HCT116 (cell line): ENCODE results near the gene HLA-DMA. TPM values are rescaled to one million over a fixed set of nuclear protein-coding genes. Genes with fewer than 3 reads are reported as not detected.

ENCODE experiments used
- ATAC-seq: fragments of 200-7000 bp; cut with Tn5 transposase; 2 replicates; pipeline ENCODE4 v1.9.1; 2020; ENCODE audit warnings: mild to moderate bottlenecking, moderate library complexity
- BruUV-seq: library from RNA; stranded (reverse); fragments of 400-500 nt; replicated peaks from 2 replicates; lab custom pipeline; 2021; lab: Mats Ljungman, UMichigan
- CTCF ChIA-PET: fragments of 300-600 bp; sonication (Branson Sonifier 250); formaldehyde crosslinking; loops from one replicate; lab custom pipeline; 2021; ENCODE audit warnings: antibody characterized with exemption; lab: Charles Lee
- POLR2A ChIA-PET: fragments of 300-600, 350-600 bp; sonication (Branson Sonifier 250); formaldehyde crosslinking; loops from one replicate; lab custom pipeline; 2021; ENCODE audit warnings: antibody characterized with exemption; lab: Charles Lee
- RAD21 ChIA-PET, 2 experiments: fragments of 300-600 bp; sonication (Branson Sonifier 250); formaldehyde crosslinking; loops; one replicate each; lab custom pipeline; 2023; ENCODE audit warnings: low total read pairs in 2 of 2; ENCODE audit not compliant: uncharacterized antibody in 2 of 2, unreplicated experiment in 2 of 2, low non-redundant PET in 1 of 2; lab: Charles Lee
- DNase-seq: peaks from one replicate; pipeline ENCODE4 v3.0.0-alpha.2; 2010; ENCODE audit warnings: low read depth, low spot score
- H2AFZ ChIP-seq: fragments of 200-600 bp; shearing (Covaris generic), sonication (generic); 2 replicates; pipeline ENCODE4 v1.6.1; 2017; ENCODE audit warnings: low read depth, mixed run types, mixed read lengths, antibody characterized with exemption, low read length; ENCODE audit not compliant: poor library complexity, severe bottlenecking
- H3K27ac ChIP-seq: 2 replicates; pipeline ENCODE4 v1.5.1; 2012; ENCODE audit warnings: low read depth, low read length
- H3K27me3 ChIP-seq: fragments of 200-600 bp; sonication (generic); 2 replicates; pipeline ENCODE4 v1.6.1; 2016; ENCODE audit warnings: mixed run types, low read length, mixed read lengths; ENCODE audit not compliant: insufficient read depth
- H3K36me3 ChIP-seq, 2 experiments: fragments of 200-500 bp in 1 of 2; fragments of 200-600 bp in 1 of 2; sonication (Bioruptor generic) in 1 of 2; sonication (generic) in 1 of 2; 2 replicates each; pipeline versions ENCODE4 v1.5.1 to v1.6.1; 2014 to 2016; ENCODE audit warnings: low read length in 2 of 2, inconsistent platforms in 1 of 2, mixed read lengths in 1 of 2, mixed run types in 1 of 2; ENCODE audit not compliant: insufficient read depth in 2 of 2, control insufficient read depth in 1 of 2
- H3K4me1 ChIP-seq, 2 experiments: fragments of 200-600 bp in 1 of 2; sonication (generic) in 1 of 2; 2 replicates each; pipeline versions ENCODE4 v1.5.1 to v1.6.1; 2012 to 2017; ENCODE audit warnings: low read length in 2 of 2, inconsistent platforms in 1 of 2, mild to moderate bottlenecking in 1 of 2, mixed read lengths in 1 of 2, mixed run types in 1 of 2, moderate library complexity in 1 of 2; ENCODE audit not compliant: insufficient read depth in 2 of 2, control insufficient read depth in 1 of 2
- H3K4me2 ChIP-seq: fragments of 200-600 bp; sonication (generic); 2 replicates; pipeline ENCODE4 v1.6.1; 2017; ENCODE audit warnings: mixed run types, low read length, mixed read lengths
- H3K4me3 ChIP-seq, 2 experiments: fragments of 200-600 bp in 1 of 2; sonication (generic) in 1 of 2; replicated peaks in 1 of 2; 2 replicates each; pipeline ENCODE4 v1.5.1; 2011 to 2016; ENCODE audit warnings: low read length in 2 of 2, control low read depth in 1 of 2, low read depth in 1 of 2, mild to moderate bottlenecking in 1 of 2, mixed read lengths in 1 of 2, mixed run types in 1 of 2
- H3K79me2 ChIP-seq: fragments of 200-600 bp; sonication (generic); 2 replicates; pipeline ENCODE4 v1.6.1; 2017; ENCODE audit warnings: mild to moderate bottlenecking, mixed run types, low read length, moderate library complexity, mixed read lengths; ENCODE audit not compliant: insufficient read depth
- H3K9ac ChIP-seq: fragments of 200-600 bp; sonication (generic); 2 replicates; pipeline ENCODE4 v1.6.1; 2016; ENCODE audit warnings: low read length, mixed read lengths
- H3K9me2 ChIP-seq: fragments of 200-600 bp; sonication (generic), shearing (Covaris generic); 2 replicates; pipeline ENCODE4 v1.6.1; 2017; ENCODE audit warnings: mixed run types, mild to moderate bottlenecking, moderate library complexity; ENCODE audit not compliant: insufficient read depth
- H3K9me3 ChIP-seq, 2 experiments: fragments of 200-500 bp in 1 of 2; fragments of 200-600 bp in 1 of 2; sonication (Bioruptor generic) in 1 of 2; sonication (generic) in 1 of 2; 2 replicates each; pipeline ENCODE4 v1.6.1; 2014 to 2017; ENCODE audit warnings: low read length in 2 of 2, mixed read lengths in 2 of 2, inconsistent platforms in 1 of 2, low read depth in 1 of 2, mild to moderate bottlenecking in 1 of 2, mixed run types in 1 of 2, moderate library complexity in 1 of 2; ENCODE audit not compliant: control insufficient read depth in 1 of 2, insufficient read depth in 1 of 2
- H4K20me1 ChIP-seq: fragments of 200-600 bp; sonication (generic), shearing (Covaris generic); 2 replicates; pipeline ENCODE4 v1.6.1; 2017; ENCODE audit warnings: mixed run types, mild to moderate bottlenecking, moderate library complexity; ENCODE audit not compliant: insufficient read depth
- EZH2 ChIP-seq: fragments of 200-600 bp; sonication (generic); IDR thresholded peaks from 2 replicates; pipeline ENCODE4 v1.6.1; 2017; ENCODE audit warnings: antibody characterized with exemption, mixed run types
- FOSL1 ChIP-seq: IDR thresholded peaks from 2 replicates; pipeline ENCODE4 v1.6.1; 2012; ENCODE audit warnings: low read depth
- RAD21 ChIP-seq: IDR thresholded peaks from 2 replicates; pipeline ENCODE4 v1.6.1; 2012; ENCODE audit warnings: low read depth, mild to moderate bottlenecking
- TCF7L2 ChIP-seq: IDR thresholded peaks from 2 replicates; pipeline ENCODE4 v1.7.0; 2011; ENCODE audit warnings: borderline replicate concordance, inconsistent platforms; ENCODE audit not compliant: insufficient read depth, insufficient read length; ENCODE audit errors: extremely low read depth
- ZFX ChIP-seq: fragments of 450-650 bp; IDR thresholded peaks from 2 replicates; pipeline ENCODE4 v1.6.1; 2017
- intact Hi-C: fragments of 100-400 bp; cut with micrococcal nuclease; formaldehyde crosslinking; loops from 2 replicates; pipeline ENCODE4 v1.10.0; 2022
- total RNA-seq: library from RNA; stranded (reverse); gene quantifications from one replicate; pipeline ENCODE4 v1.2.1, GENCODE V29; 2021; ENCODE audit not compliant: unreplicated experiment
- TF ChIP-seq, protein P1 (sequence below), 3 experiments: fragments of 200-600 bp in 1 of 3; sonication (generic) in 1 of 3; IDR thresholded peaks in 2 of 3; conservative IDR thresholded peaks in 1 of 3; 2 replicates each; pipeline ENCODE4 v1.5.1; 2012 to 2017; ENCODE audit warnings: low read depth in 2 of 3, low read length in 2 of 3, antibody characterized with exemption in 1 of 3, borderline replicate concordance in 1 of 3, control low read depth in 1 of 3, mild to moderate bottlenecking in 1 of 3, mixed read lengths in 1 of 3, mixed run types in 1 of 3, moderate library complexity in 1 of 3; ENCODE audit not compliant: insufficient read depth in 1 of 3

Gene HLA-DMA
- total RNA-seq, 1 experiment from 2014 or later = 12.1 TPM

GRCh38 chr6:32954986-32955802 lies 2.3 kb upstream of the HLA-DMA start:
- H3K9me2 ChIP-seq = no peaks in the 10 kb centered on the region
- ChIA-PET POLR2A (interaction anchor here (0.7 to 8.1 kb wide), 3 partner anchors 14 to 32 kb away, joined by 3 to 143 read pairs (median 3); partner anchors contain the start of gene BRD2), RAD21 (no interaction called here)
- H3K79me2 ChIP-seq = 0 out of 2 replicates have a peak, but pooled peaks cover 7% of the 10 kb centered on the region
- H4K20me1 ChIP-seq = no peaks in the 10 kb centered on the region
- intact Hi-C loops = no loop called here
- no peaks in the 10 kb centered on the region for H3K9me3 ChIP-seq
- H3K9ac ChIP-seq = no peak overlapping the region
- DNase-seq = no peak
- TF ChIP-seq, protein P1, sequence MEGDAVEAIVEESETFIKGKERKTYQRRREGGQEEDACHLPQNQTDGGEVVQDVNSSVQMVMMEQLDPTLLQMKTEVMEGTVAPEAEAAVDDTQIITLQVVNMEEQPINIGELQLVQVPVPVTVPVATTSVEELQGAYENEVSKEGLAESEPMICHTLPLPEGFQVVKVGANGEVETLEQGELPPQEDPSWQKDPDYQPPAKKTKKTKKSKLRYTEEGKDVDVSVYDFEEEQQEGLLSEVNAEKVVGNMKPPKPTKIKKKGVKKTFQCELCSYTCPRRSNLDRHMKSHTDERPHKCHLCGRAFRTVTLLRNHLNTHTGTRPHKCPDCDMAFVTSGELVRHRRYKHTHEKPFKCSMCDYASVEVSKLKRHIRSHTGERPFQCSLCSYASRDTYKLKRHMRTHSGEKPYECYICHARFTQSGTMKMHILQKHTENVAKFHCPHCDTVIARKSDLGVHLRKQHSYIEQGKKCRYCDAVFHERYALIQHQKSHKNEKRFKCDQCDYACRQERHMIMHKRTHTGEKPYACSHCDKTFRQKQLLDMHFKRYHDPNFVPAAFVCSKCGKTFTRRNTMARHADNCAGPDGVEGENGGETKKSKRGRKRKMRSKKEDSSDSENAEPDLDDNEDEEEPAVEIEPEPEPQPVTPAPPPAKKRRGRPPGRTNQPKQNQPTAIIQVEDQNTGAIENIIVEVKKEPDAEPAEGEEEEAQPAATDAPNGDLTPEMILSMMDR (IDR thresholded peaks at IDR 0.05 in 2 of 3, conservative IDR thresholded peaks at IDR 0.05 in 1 of 3; ENCODE audit: borderline replicate concordance in 1 of 3, insufficient read depth in 1 of 3, low read depth in 2 of 3, low read length in 2 of 3) = peak; percentile 26 to 67 (median 59); a peak in 5 of 6 replicates
- no peak for TF ChIP-seq EZH2
- peak; percentile 6; the same call in 1 of the 2 replicates for TF ChIP-seq RAD21
- no peak for TF ChIP-seq ZFX
- TF ChIP-seq FOSL1 = no peak
- no peak for TF ChIP-seq TCF7L2
- TF ChIP-seq, all 23 proteins: peak for 2
- H3K4me2 ChIP-seq = no peak overlapping the region
- H3K4me3 ChIP-seq = no peak overlapping the region
- CTCF ChIA-PET = interaction anchor here (1.0 to 3.8 kb wide), 8 partner anchors 8 to 117 kb away, joined by 3 to 73 read pairs (median 20); partner anchors contain the start of genes BRD2, HLA-DMB and TAP2
- peak; percentile 70 for ATAC-seq
- no peak overlapping the region for H2AFZ ChIP-seq
- no TSS peak for BruUV-seq
- H3K36me3 ChIP-seq = no peaks in the 10 kb centered on the region
- peaks cover 0 to 17% of the 10 kb centered on the region in 2 experiments; a peak in 2 of 4 replicates for H3K4me1 ChIP-seq
- no peak overlapping the region for H3K27ac ChIP-seq
- no peaks in the 10 kb centered on the region for H3K27me3 ChIP-seq
